A673 (cell line): ENCODE measurements around the gene VWA5A. TPM values are rescaled to one million over a fixed set of nuclear protein-coding genes. Genes with fewer than 3 reads are reported as not detected.
A peak's percentile ranks its signal among the peaks of the same experiment; 100 is the strongest.

Experiments used
- BruUV-seq: library from RNA; stranded (reverse); fragments of 400-500 nt; replicated peaks from 2 replicates; lab custom pipeline; 2021; lab: Mats Ljungman, UMichigan
- CTCF ChIA-PET: fragments of 300-600 bp; sonication (Branson Sonifier 250); formaldehyde crosslinking; loops from one replicate; lab custom pipeline; 2022; ENCODE audit warnings: antibody characterized with exemption; lab: Charles Lee
- POLR2A ChIA-PET: fragments of 300-600 bp; sonication (Branson Sonifier 250); formaldehyde crosslinking; loops from one replicate; lab custom pipeline; 2022; ENCODE audit warnings: antibody characterized with exemption; ENCODE audit not compliant: low non-redundant PET; lab: Charles Lee
- DNase-seq: peaks from one replicate; pipeline ENCODE4 v3.0.0-alpha.2; 2015; ENCODE audit warnings: low spot score
- H3K27ac ChIP-seq: fragments of 200-600 bp; sonication (generic); 2 replicates; pipeline ENCODE4 v1.5.1; 2016; ENCODE audit warnings: mixed run types, low read depth, mild to moderate bottlenecking, mixed read lengths, antibody characterized with exemption, low read length; ENCODE audit not compliant: poor library complexity, severe bottlenecking
- H3K27me3 ChIP-seq: fragments of 200-600 bp; sonication (generic); replicated peaks from 2 replicates; pipeline ENCODE4 v1.6.1; 2017; ENCODE audit warnings: mixed run types, low read depth, mild to moderate bottlenecking, mixed read lengths, antibody characterized with exemption, low read length; ENCODE audit not compliant: insufficient read depth, poor library complexity
- H3K36me3 ChIP-seq: fragments of 200-600 bp; sonication (generic); 2 replicates; pipeline ENCODE4 v1.6.1; 2016; ENCODE audit warnings: mixed run types, mild to moderate bottlenecking, mixed read lengths, antibody characterized with exemption, low read length; ENCODE audit not compliant: insufficient read depth, poor library complexity, severe bottlenecking
- H3K4me1 ChIP-seq: fragments of 200-600 bp; sonication (generic); 2 replicates; pipeline ENCODE4 v1.6.1; 2017; ENCODE audit warnings: mixed run types, mild to moderate bottlenecking, mixed read lengths, antibody characterized with exemption, low read length; ENCODE audit not compliant: insufficient read depth, poor library complexity, severe bottlenecking
- H3K4me3 ChIP-seq: fragments of 200-600 bp; sonication (generic); 2 replicates; pipeline ENCODE4 v1.5.1; 2016; ENCODE audit warnings: low read depth, mixed run types, mild to moderate bottlenecking, mixed read lengths, low read length; ENCODE audit not compliant: poor library complexity, severe bottlenecking
- H3K9me3 ChIP-seq: fragments of 200-600 bp; sonication (generic); 2 replicates; pipeline ENCODE4 v1.6.1; 2016; ENCODE audit warnings: mixed run types, low read depth, mild to moderate bottlenecking, mixed read lengths, antibody characterized with exemption, low read length; ENCODE audit not compliant: poor library complexity, severe bottlenecking
- EZH2 ChIP-seq: fragments of 200-600 bp; sonication (generic); IDR thresholded peaks from 2 replicates; pipeline ENCODE4 v1.6.1; 2017; ENCODE audit warnings: borderline replicate concordance, low read depth, mild to moderate bottlenecking, mixed read lengths, antibody characterized with exemption, low read length; ENCODE audit not compliant: poor library complexity, severe bottlenecking
- intact Hi-C: fragments of 100-400 bp; cut with micrococcal nuclease; formaldehyde crosslinking; loops from one replicate; pipeline ENCODE4 v1.10.0; 2022; ENCODE audit not compliant: unreplicated experiment
- total RNA-seq: library from RNA; stranded (reverse); gene quantifications from 2 replicates; pipeline ENCODE4 v1.2.3, GENCODE V29; 2021
- TF ChIP-seq, protein P1 (sequence below): fragments of 300-800, 200-600 bp; sonication (generic); conservative IDR thresholded peaks from 2 replicates; pipeline ENCODE4 v1.5.1; 2017; ENCODE audit warnings: low read depth, mild to moderate bottlenecking, antibody characterized with exemption, low read length, moderate library complexity, mixed read lengths

VWA5A gene
- total RNA-seq, 1 experiment from 2014 or later = 11.2 TPM

GRCh38 chr11:124085997-124086846 is 29.0 kb upstream of the VWA5A start:
- H3K4me1 ChIP-seq = peaks cover 23% of the 10 kb centered on the region
- no peak for TF ChIP-seq EZH2
- TF ChIP-seq, protein P1, sequence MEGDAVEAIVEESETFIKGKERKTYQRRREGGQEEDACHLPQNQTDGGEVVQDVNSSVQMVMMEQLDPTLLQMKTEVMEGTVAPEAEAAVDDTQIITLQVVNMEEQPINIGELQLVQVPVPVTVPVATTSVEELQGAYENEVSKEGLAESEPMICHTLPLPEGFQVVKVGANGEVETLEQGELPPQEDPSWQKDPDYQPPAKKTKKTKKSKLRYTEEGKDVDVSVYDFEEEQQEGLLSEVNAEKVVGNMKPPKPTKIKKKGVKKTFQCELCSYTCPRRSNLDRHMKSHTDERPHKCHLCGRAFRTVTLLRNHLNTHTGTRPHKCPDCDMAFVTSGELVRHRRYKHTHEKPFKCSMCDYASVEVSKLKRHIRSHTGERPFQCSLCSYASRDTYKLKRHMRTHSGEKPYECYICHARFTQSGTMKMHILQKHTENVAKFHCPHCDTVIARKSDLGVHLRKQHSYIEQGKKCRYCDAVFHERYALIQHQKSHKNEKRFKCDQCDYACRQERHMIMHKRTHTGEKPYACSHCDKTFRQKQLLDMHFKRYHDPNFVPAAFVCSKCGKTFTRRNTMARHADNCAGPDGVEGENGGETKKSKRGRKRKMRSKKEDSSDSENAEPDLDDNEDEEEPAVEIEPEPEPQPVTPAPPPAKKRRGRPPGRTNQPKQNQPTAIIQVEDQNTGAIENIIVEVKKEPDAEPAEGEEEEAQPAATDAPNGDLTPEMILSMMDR = no peak
- peak; percentile 52 for DNase-seq
- no peak overlapping the region for H3K4me3 ChIP-seq
- BruUV-seq = no TSS peak
- ChIA-PET CTCF (no interaction called here), POLR2A (no interaction called here)
- H3K27me3 ChIP-seq = no peaks in the 10 kb centered on the region
- H3K36me3 ChIP-seq = no peaks in the 10 kb centered on the region
- no peak overlapping the region for H3K27ac ChIP-seq
- H3K9me3 ChIP-seq = no peaks in the 10 kb centered on the region
- intact Hi-C loops = no loop called here

GRCh38 chr11:124090996-124091395 is 24.3 kb upstream of the VWA5A start:
- ChIA-PET POLR2A (no interaction called here), CTCF (no interaction called here)
- TF ChIP-seq EZH2 = no peak
- TF ChIP-seq, protein P1 = no peak
- Histone ChIP-seq H3K36me3 (no peaks in the 10 kb centered on the region), H3K4me3 (no peak overlapping the region), H3K27me3 (no peaks in the 10 kb centered on the region), H3K4me1 (peaks cover 27% of the 10 kb centered on the region), H3K27ac (no peak overlapping the region), H3K9me3 (no peaks in the 10 kb centered on the region)
- BruUV-seq = no TSS peak
- no peak for DNase-seq
- intact Hi-C loops = no loop called here

GRCh38 chr11:124093330-124093729 is 21.9 kb upstream of the VWA5A start:
- Histone ChIP-seq H3K36me3 (no peaks in the 10 kb centered on the region), H3K4me3 (no peak overlapping the region), H3K27ac (no peak overlapping the region), H3K9me3 (no peaks in the 10 kb centered on the region), H3K4me1 (peaks cover 31% of the 10 kb centered on the region), H3K27me3 (no peaks in the 10 kb centered on the region)
- ChIA-PET POLR2A (no interaction called here), CTCF (no interaction called here)
- intact Hi-C loops = no loop called here
- TF ChIP-seq, protein P1 = no peak
- TF ChIP-seq EZH2 = no peak
- no peak for DNase-seq
- no TSS peak for BruUV-seq
